Hippocampal formation (tissue), 2 donors: ENCODE data around the gene MRPL10.

ENCODE experiments used
- DNase-seq, 2 donors: peaks; one replicate each; lab custom pipeline; 2025; lab: John Stamatoyannopoulos, UW

Gene MRPL10

DNA sequence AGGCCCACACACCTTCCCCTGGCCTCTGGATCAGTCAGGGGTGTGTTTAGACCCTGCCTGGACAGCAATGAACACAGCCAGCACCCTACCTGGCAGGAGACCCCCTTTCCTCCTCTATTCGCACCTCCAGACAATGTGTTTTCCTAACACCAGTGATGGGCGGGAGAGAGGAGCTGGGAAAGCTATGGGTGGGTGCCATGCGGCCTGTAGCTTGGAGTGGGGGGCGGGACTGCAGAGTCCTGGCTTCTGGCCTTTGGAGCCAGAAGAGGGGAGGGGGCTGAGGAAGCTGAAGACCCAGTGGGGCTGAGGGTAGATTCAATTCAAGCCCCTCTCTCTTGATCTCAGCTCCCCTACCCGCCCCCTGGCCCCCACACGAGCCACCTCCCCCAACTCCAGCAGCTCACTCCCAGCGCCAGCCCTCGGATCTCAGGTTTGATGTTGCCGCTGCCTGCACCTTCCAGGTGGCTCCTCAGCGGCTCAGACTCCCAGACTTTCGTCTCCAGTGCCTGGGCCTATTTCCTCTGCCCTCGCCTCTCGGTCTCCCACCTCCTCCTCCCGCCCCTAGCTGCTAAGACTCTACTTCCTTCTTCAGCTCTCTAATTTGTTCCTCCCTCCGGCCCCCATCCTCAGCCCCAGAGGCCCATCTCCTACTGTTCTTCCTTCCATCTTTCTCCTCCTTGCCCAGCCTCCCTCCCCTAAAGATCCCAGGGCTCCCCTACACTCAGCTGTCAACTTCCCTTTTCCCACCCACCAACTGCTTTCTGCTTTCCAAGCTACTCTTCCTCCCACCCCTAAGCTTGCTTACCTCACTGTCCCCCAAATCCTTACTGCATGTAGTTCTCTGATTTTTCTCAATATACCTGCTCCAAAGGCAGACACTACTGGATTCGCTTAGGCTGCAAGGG, 26.5 kb upstream of the MRPL10 start:
- no peak for DNase-seq

GRCh38 chr17:47856830-47857229, 25.5 kb upstream of the MRPL10 start:
- DNase-seq: no peak

DNA sequence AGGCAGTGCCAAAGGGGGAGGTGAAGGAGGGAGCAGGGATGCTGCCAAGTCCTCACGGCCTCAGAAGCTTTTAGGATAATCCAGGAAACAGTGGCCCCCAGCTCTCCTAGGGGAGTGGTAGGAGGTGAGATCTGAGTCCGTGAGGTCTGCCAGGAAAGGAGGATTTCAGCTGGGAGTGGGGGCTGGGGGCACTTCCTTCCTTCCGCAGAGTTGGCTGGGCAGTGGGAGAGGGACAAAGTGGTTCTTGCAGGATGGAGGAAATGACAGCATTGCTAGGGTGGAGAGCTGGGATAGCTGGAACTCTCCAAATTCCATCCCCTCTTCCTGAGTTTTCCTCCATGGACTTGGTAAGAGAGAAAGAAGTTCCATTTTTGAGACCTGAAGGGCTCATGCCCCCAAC, 24.4 kb upstream of the MRPL10 start:
- no peak for DNase-seq

DNA sequence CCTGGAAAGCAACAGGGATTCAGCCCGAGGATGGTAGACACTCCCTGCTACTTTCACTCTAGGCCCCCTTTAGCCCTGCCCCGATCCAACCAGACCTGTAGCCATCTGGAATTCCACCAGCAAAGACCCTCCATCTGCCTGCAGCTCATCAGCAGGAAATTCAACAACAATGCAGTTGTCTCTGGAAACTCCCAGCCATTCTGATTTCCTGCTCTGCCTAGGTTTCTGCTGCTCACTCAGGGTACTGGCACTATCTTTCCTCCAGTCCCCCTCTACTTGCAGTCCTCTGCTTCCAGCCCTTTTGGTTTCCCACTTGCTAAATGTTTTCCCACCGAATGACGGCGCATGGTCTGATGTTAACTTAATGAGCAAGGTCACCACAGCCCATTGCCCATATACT, 22.3 kb upstream of the MRPL10 start:
- DNase-seq: no peak

- no peak for DNase-seq
Observed at GRCh38 chr17:47852113-47852949, 21.0 kb upstream of the MRPL10 start.

DNA sequence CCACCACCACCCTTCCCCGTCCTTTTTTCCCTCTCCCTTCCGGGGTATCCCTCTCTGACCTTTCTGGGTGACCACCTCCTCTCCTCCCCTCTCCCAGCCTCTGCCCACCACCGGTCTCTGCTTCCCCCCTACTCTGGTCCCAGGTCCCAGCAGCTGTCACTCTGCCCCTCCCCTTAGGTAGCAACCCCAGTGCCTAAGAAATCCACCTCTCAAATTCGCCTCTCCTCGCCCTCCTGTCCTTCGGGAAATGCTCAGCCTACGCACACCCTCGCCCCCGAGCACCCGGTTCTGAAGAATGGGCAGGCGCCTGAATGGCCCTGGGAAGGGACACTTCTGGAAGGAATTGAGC, 20.4 kb upstream of the MRPL10 start:
- no peak for DNase-seq

DNA sequence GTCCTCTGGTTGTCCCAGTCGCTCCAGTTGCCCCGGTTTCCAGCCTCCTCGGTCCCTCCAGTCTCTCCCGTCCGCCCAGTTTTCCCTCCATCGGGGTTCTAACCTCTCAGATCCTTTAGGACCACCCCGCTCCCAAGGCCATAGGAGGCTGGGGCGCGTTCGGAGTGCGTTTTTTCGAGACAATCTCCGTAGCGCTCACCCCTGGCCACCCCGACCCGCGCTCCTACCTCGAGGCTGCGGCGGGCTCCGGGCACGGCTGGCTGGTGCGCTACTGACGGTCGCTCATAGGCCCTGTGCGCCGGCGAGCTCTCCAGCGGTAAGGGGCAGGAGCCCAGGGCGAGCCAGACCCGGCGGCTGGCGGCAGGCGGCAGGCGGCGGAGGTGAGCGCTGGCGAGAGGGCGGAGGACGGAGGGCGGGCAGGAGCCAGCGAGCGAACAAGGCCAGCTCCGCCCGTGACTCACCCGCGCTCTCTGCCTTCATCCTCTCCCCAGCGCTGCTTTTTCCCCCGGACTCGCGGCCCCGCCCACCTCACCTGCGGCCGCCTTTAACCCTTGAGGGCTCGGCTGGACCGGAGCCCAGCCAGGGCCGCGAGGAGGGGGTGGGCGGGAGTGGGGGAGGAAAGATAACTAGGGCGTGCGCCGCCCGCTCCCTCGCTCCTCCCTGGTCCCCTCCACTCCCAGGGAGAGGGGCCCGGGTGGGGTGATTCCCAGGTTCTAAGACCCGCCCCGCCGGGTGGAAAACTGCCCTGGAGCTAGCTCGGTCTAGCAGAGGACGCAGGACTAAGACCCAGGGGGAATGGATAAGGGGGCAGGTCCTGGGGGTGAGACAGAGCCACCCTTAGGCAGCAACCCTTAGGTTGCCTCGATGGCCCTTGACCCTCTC, 19.6 kb upstream of the MRPL10 start, which contains the start of gene SP6:
Gene SP6 (minus strand): TSS at position 472 of the 882 bp plus-strand sequence. CDS start 2,734 bp downstream, outside the sequence.
- no peak for DNase-seq

DNA sequence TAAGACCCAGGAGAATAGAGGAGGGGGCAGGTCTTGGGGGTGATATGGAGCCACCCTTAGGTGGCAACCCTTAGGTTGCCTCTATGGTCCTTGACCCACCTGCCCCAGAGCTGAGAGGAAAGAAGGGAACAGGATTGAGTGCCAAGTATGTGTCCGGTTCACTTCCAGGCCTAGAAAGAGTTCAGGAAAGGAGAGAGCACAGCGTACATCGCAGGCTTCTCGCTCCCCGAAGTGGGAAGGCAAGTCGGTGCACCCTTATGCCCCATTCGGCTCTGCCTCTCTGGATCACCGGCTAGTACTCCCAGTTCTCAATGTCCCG, 19.0 kb upstream of the MRPL10 start:
- no peak for DNase-seq

DNA sequence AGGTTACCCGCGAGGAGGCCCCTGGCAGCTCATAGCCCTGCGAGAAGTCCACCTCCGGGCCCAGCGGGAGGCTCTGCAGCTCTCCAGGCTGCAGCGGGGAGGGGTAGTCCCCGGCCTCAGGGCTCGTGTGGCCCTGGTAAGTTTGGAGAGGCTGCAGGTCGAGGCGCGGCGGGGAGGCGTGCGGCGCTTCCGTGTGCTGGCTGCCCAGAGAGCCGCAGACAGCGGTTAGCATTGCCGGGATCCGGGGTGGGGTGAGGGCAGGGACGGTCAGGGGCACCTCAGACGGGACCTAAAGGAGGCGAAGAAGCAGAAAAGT, 16.8 kb upstream of the MRPL10 start:
- DNase-seq: no peak

DNA sequence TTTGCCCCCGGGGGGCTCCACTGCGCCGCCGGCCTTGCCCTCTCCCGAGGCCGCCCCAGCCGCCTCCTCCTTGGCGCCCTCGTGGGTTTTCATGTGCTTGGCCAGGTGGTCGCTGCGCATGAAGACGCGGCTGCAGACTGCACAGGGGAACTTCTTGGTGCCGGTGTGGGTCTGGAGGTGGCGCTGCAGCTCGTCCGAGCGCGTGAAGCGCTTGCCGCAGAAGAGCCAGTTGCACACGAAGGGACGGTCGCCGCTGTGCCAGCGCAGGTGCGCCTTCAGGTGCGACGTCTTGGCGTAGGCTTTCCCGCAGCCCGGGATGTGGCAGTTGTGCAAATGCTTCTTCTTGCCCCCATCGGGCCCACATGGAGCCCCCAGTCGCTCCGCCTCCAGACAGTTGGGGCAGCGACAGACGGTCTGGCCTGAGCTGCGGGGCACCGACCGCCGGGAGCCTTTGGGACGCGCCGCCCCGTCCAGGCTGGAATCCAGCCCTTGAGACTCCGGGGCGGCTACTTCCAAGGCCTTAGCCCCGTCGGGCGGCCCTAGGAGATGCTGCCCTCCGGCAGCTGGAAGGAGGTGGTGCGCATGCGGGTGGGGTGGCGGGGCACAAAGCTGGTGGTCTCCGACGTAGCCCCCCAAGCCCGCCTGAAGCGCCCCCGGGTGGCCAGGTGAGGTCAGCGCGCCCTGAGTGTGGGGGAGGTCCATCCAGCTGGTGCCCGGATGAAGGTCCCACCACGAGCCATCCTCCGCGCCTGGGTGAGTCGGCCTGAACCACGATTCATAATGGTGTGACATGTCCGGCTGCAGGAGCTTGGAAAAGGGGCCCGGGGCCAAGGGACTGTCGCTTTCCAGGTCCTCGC, 16.2 kb upstream of the MRPL10 start:
- DNase-seq: no peak

GRCh38 chr17:47846716-47847340, 15.5 kb upstream of the MRPL10 start:
- no peak for DNase-seq

DNA sequence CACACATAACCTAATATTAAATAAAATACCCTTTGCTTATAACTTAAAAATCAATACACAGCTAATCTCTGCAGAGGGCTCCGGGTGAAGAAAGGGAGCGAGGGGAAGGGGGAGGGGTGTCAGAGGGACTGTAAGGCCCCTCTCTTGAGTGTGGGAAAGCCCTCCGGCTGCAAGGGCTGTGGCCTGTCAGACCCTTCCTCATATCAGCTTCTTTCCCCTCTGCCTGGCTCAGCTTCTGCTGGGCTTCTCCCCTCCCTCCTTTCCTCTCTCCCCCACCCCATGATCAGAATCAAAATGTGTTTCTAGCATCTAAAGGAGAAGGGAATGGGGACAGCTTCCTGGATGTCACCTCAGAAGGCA, 14.4 kb upstream of the MRPL10 start:
- DNase-seq: no peak

- DNase-seq: no peak
Observed at GRCh38 chr17:47844814-47845715, 13.7 kb upstream of the MRPL10 start.

DNA sequence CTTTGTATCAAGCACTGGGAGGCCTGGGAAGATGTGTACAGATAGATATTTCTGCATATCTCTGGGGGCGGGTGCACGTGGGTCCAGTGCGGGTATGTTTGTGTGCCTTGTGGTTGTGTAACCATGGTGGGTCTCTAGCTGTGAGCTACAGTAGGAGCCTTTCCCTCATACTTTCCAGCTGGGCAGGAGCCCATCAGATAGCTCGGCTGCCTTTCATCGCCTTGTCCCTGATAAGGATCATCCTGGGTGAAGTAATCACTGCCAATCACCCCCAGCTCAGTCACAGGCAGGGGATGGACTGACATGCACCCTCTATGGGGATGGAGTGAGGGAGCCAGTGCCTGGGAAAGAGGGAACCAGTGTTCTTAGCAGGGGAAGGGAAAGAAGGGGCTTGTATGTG, 12.9 kb upstream of the MRPL10 start:
- DNase-seq: no peak

GRCh38 chr17:47843391-47843730, 12.0 kb upstream of the MRPL10 start:
- DNase-seq: no peak

DNA sequence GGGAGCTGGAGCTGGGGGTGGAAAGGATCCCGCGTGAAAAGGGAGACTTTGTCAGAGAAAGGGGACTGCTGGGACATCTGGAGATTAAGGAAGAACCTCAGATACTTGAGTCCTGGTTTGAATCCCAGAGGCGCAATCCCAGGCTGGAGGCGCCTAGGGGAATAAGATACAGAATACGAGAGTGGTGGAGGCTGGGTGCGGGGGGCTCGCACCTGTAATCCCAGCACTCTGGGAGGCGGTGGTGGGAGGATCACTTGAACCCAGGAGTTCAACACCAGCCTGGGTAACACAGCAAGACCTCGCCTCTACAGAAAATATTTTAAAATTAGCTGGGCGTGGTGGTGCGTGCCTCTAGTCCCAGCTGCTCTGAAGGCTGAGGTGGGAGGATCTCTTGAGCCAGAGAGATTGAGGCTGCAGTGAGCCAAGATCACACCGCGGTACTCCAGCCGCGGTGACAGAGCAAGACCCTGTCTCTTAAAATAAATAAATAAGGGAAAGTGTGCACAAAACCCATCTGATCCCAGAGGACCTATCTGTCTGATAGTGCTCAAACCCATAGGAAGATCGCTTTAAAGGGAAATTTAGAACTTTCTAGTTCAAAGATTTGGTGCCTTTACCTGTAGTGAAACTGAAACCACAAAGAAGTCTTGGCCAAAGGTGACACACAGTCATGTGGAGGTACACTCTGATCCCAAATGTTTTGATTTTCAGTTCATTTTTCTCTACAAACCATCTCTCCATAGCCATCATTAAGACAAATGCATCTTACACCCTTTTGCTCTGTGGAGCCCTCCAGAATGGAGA, 10.3 kb upstream of the MRPL10 start:
- DNase-seq: no peak

DNA sequence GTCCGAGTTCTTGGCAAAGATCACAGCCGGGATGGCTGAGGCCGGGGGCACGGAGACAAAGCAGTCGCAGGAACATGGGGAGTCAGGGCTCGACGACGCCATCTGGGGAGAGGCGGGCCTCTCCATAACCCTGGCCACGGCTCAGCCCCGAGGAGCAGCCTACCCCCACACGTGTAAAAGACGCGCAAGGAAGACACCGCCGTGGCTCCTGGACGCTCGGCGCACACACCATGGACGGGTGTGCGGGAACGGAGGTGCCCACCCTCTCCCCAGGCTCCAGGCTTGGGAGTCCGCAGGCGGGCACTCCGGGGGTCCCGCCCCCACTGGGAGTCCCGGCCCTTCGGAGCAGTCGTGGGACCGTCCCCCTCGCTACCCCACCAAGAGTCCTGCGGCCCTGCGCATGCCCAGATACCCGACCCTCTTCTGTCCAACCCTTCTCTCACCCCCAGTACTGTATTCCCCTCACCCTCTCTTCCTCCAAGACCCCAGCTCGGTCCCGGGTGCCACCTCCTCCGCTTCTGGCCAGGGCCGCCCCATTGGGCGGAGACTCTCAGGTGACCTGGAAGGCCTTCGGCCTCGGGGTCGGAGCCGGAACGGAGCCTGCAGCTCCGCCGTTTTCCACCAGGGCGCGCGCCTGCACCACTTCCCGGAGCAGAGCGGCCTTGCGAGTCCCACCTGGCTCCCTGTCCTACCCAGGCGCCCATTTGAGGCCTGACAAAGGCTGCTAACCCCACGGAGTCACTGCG, 9.6 kb upstream of the MRPL10 start, which contains the start of gene SCRN2:
Gene SCRN2 (minus strand): TSS at position 532 of the 746 bp plus-strand sequence. CDS start 430 bp downstream, at position 102.
- DNase-seq: peak; percentile 53 to 69

DNA sequence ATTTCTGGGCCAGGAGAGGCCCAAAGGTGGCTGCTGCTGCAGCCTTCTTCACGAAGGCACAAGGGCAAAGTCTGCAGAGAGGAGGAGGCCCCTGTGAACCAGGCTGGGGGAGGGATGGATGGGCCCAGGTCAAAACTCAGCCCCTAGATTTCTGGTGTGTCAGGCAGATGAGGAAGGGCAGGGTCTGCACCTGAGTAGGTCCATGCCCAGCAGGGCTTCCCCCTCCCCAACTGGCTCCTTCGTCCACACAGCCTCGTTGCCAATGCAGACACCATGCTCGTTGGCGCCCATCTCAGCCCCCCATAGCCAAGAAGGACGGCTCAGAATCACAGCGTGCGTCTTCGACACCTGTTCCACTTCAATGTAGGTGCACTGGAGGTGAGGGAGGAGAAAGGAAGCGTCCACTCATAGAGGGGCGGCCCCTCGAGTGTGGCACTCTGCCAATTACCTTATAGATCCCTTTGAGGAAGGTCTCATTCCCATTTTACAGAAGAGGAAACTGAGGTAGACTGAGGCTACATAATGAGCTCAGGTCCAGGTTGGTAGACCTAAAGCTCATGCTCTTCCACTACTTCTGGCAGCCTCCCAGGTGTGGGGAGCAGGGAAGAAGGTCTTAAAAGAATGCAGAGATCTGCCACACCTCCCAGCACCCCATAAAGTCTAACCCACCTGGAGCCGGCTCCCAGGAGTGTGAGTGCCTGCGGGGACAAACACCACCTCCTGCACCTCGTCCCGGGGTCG, 8.8 kb upstream of the MRPL10 start:
- no peak for DNase-seq
